BJ (cell line): ENCODE measurements around the gene RERE. TPM values are rescaled to one million over a fixed set of nuclear protein-coding genes. Genes with fewer than 3 reads are reported as not detected.

Source experiments
- CTCF ChIA-PET: fragments of 350-600 bp; formaldehyde crosslinking; extraction: SDS; loops from one replicate; lab custom pipeline; 2021; ENCODE audit warnings: antibody characterized with exemption, inconsistent platforms; lab: Yijun Ruan, JAX
- POLR2A ChIA-PET: fragments of 300-600 bp; sonication (Branson Sonifier 250); formaldehyde crosslinking; extraction: SDS; loops from one replicate; lab custom pipeline; 2021; ENCODE audit warnings: antibody characterized with exemption; lab: Charles Lee
- DNase-seq: peaks from one replicate; pipeline ENCODE4 v3.0.0-alpha.2; 2011; ENCODE audit warnings: low read depth
- H3K27me3 ChIP-seq: 2 replicates; pipeline ENCODE4 v1.6.0; 2011; ENCODE audit warnings: low read length; ENCODE audit not compliant: control insufficient read depth, insufficient read depth
- H3K36me3 ChIP-seq: 2 replicates; pipeline ENCODE4 v1.5.1; 2011; ENCODE audit warnings: low read length; ENCODE audit not compliant: control insufficient read depth, insufficient read depth
- H3K4me3 ChIP-seq: 2 replicates; pipeline ENCODE4 v1.5.1; 2011; ENCODE audit warnings: low read depth, mild to moderate bottlenecking, control low read depth, low read length
- CTCF ChIP-seq: IDR thresholded peaks from 2 replicates; pipeline ENCODE4 v1.5.1; 2011; ENCODE audit warnings: low read depth, mild to moderate bottlenecking, control low read depth, inconsistent platforms, low read length, moderate library complexity; ENCODE audit not compliant: insufficient read depth
- polyA plus RNA-seq: library from polyadenylated mRNA; depleted of rRNA; stranded (reverse); fragments of >200 nt; gene quantifications from 2 replicates; pipeline ENCODE4 v1.2.3, GENCODE V29; 2011

RERE gene
- polyA plus RNA-seq, 1 experiment, result 3.8 TPM

GRCh38 chr1:8747879-8748825 lies 69.3 kb downstream of the RERE start:
- no peaks in the 10 kb centered on the region for H3K27me3 ChIP-seq
- H3K4me3 ChIP-seq, result no peak overlapping the region
- ChIA-PET POLR2A (no interaction called here), CTCF (interaction anchor here (1.0 to 1.8 kb wide), 4 partner anchors 8 to 77 kb away, joined by 3 to 8 read pairs (median 3); no protein-coding TSS in a partner anchor)
- no peak for TF ChIP-seq CTCF
- no peaks in the 10 kb centered on the region for H3K36me3 ChIP-seq
- no peak for DNase-seq

- ChIA-PET CTCF (no interaction called here), POLR2A (no interaction called here)
- Histone ChIP-seq H3K4me3 (no peak overlapping the region), H3K36me3 (no peaks in the 10 kb centered on the region), H3K27me3 (no peaks in the 10 kb centered on the region)
- DNase-seq, result no peak
- no peak for TF ChIP-seq CTCF
These were observed 70.9 kb downstream of the RERE start for GRCh38 chr1:8746554-8746953.

- ChIA-PET CTCF (interaction anchor here (0.6 kb wide), 1 partner anchor 184 kb away, joined by 3 read pairs; no protein-coding TSS in a partner anchor), POLR2A (no interaction called here)
- no peak for DNase-seq
- H3K4me3 ChIP-seq, result no peak overlapping the region
- TF ChIP-seq CTCF, result no peak
- no peaks in the 10 kb centered on the region for H3K27me3 ChIP-seq
- H3K36me3 ChIP-seq, result no peaks in the 10 kb centered on the region
These were observed 71.6 kb downstream of the RERE start for GRCh38 chr1:8745749-8746390.

- CTCF ChIA-PET, result interaction anchor here (0.6 kb wide), 1 partner anchor 184 kb away, joined by 3 read pairs; no protein-coding TSS in a partner anchor
- no peak for DNase-seq
- H3K27me3 ChIP-seq, result no peaks in the 10 kb centered on the region
- no peak for TF ChIP-seq CTCF
- no peak overlapping the region for H3K4me3 ChIP-seq
- POLR2A ChIA-PET, result no interaction called here
- H3K36me3 ChIP-seq, result no peaks in the 10 kb centered on the region
These were observed 72.1 kb downstream of the RERE start for GRCh38 chr1:8745346-8745745.
